ENCODE results near the gene TSPAN2.

Gene TSPAN2

DNA sequence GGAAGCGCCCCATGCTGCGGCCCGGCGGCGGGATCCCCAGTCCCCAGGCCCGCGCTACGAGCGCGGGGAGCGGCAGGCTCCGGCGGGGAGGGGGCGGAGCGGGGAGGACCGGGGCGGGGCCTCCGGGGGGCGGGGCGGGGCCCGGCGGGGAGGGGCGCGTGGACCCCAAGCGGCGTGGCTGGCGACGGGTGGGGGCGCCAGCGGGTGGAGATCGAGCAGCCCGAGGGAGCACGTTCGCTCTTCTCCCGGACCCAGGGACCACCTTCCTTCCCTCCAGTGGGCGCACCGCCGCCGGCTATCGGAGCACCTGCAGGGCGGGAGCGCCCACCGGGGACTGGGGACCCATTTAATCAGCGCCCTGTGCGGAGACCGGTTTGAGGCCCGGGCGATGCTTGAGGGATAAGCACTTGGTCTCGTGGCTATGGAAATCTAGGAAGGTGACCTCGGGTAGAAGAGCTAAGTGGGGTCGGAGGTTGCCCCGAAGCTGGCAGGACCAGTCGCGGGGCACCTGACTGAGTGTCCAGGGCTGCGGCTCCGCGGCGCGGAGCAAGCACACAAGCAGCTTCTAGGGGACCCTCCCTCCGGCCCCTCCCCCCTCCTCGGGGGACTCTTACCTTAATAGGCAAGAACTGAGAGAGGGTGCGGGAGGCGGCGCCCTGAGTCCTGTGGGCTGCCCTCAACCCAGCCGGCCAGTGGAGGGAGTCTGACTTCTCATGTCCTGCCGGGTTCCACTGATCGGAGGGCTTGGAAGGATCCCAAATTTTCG, at the start of gene TSPAN2:
TSPAN2 (minus strand) TSS at position 84 of the 766 bp plus-strand sequence; CDS start at position 13, 71 bp downstream.
- FAIRE-seq (no peak), DNase-seq (ENCODE audit: insufficient read length, low spot score) (no peak)
- TF ChIP-seq POLR2A (IDR thresholded peaks at IDR 0.05; ENCODE audit: low read depth, low read length): no peak

DNA sequence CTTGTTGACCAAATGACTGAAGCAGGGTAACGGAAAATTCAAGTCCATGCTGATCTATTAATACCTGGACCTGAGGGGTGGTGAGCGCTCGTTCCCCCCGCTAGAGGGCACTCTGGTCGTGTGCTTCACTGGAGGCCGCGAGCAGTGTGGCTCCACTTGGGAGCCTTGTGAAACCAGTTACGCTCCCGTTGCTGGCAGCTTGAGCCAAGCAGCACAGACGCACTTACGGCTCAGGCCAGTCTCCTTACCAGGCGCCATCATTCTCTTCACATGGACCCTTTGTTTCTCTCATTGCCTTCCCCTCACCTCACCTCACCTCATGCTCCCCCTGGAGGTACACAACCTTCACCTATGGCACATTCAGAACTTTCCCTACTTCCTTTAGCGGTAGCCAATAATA, 49.7 kb upstream of the TSPAN2 start:
- peak; percentile 72 for DNase-seq (ENCODE audit: insufficient read length, low spot score)
- no peak for TF ChIP-seq POLR2A (IDR thresholded peaks at IDR 0.05; ENCODE audit: low read depth, low read length)
- peak; percentile 50 for FAIRE-seq

DNA sequence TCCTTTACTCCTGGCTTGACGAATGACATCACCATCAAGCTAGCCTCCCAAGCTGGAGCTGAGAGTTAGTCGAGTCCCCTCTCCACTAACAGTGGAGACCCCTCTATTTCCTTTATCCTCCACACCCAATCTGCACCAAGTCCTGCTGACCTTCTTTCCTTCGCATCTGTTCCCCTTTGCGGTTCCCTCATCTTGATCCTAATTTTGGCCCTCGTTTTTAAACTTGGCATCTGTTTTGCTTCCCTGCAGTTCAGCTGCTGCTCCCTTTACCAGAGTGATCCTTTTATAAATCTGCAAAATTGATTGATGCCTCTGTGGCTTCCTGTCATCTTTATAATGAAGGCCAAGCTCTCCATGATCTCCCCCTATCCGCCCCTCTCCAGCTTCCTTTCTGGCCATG, 49.0 kb upstream of the TSPAN2 start:
- DNase-seq (ENCODE audit: insufficient read length, low spot score): no peak
- no peak for TF ChIP-seq POLR2A (IDR thresholded peaks at IDR 0.05; ENCODE audit: low read depth, low read length)
- no peak for FAIRE-seq

DNA sequence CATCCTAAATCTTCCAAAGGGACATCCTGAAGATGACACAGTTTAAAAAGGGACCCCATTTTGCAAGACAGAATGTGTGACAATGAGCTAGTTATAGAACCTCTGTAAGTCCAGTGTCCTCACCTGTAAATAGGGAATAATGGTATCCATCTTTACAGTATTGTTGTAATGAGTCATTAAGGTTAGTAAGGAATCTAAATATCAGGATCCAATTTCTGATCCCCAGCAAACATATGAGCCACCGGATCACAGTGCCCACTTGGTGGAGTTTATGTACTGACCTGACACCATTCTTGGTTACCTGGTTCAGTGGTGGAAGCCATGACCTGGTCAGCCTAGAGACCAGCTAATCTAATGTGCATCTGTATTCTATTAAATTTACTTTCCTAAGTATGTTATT, 47.9 kb upstream of the TSPAN2 start:
- no peak for DNase-seq (ENCODE audit: insufficient read length, low spot score)
- no peak for FAIRE-seq
- TF ChIP-seq POLR2A (IDR thresholded peaks at IDR 0.05; ENCODE audit: low read depth, low read length): no peak

DNA sequence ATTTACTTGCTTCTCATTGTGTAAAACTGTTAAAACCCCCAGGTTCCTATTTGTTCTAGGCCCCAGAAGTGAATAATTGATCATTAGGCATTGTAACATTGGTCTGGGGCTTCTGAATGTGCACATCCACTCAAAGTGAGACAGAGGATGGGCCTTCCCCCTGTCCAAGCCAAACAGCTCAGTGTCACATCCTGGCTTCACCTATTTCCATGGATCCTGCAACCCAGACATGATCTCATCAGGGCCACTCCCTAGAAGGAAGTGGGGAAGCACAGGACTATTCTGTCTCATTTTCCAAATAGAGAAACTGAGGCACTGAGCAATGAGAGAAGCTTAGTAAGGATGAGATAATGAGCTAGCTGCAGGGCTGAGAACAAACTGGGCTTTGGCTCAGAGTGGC, 47.4 kb upstream of the TSPAN2 start:
- no peak for TF ChIP-seq POLR2A (IDR thresholded peaks at IDR 0.05; ENCODE audit: low read depth, low read length)
- DNase-seq (ENCODE audit: insufficient read length, low spot score) (no peak), FAIRE-seq (no peak)

DNA sequence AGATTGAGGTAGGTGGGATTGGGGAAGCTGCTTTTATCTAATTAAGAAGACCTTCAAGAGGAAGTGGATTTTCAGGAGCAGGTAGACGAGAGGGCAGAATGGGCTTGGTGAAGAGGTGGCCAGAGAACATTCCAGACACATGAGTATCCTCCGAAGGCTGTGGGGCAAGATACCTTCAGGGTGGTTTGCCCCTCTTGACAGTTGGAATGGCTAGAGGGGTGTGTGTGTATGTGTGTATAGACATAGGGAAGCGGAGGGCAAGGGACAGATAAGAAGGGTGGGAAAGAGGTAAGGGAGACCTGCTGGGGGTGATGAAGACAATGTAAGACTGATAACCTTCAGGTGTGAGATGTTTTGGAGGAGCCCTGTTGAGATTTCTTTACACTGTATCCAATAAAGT, 46.8 kb upstream of the TSPAN2 start:
- FAIRE-seq: no peak
- no peak for DNase-seq (ENCODE audit: insufficient read length, low spot score)
- TF ChIP-seq POLR2A (IDR thresholded peaks at IDR 0.05; ENCODE audit: low read depth, low read length): no peak

DNA sequence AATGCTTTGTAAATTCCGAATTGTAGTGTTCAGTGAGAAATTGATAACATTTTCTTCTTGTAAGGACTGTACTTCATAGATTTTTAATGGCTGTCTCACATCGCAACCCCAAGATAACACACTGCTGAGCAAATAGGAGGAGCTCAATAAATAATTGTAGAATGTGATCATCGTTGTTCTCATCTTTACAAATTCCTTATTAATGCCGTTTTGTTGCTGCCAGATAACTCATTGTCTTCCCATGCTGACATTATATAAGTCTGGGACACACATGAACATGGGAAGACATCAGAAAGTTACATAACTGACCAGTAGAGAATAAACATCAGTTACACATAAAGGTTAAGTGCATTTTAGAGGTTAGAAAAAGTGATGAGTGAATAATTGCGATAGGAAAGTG, 46.4 kb upstream of the TSPAN2 start:
- DNase-seq (ENCODE audit: insufficient read length, low spot score) (no peak), FAIRE-seq (no peak)
- TF ChIP-seq POLR2A (IDR thresholded peaks at IDR 0.05; ENCODE audit: low read depth, low read length): no peak

DNA sequence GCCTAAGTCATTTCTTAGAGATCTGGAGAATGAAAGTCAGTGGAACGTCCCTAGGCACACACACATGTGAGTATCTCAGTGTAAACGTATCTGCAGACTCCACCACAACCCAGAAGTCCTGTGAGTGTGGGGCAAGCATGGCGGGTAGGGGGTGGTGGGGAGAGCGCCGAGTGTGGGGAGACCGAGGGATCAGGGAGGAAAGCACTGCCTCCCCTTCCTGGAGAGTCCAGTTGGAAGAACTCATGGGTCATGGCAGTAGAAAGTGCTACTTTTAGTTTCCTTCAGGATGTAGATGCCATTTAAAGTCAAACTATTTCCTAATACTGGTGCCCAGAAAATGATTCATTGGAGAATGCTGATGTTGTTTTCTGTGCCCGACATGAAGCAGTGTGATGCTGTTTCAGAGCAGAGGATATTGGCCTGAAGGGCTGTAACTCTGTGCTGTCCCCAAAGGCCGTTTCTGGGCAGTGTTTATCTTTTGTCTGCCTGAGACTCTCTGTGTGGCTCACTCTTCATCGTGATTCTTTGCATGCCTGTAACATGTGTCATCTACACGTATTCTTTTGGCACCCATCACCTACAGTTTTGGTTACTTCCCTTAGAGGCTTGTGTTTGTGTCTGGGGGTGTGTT, 45.7 kb upstream of the TSPAN2 start:
- FAIRE-seq (no peak), DNase-seq (ENCODE audit: insufficient read length, low spot score) (peak; percentile 66)
- no peak for TF ChIP-seq POLR2A (IDR thresholded peaks at IDR 0.05; ENCODE audit: low read depth, low read length)

DNA sequence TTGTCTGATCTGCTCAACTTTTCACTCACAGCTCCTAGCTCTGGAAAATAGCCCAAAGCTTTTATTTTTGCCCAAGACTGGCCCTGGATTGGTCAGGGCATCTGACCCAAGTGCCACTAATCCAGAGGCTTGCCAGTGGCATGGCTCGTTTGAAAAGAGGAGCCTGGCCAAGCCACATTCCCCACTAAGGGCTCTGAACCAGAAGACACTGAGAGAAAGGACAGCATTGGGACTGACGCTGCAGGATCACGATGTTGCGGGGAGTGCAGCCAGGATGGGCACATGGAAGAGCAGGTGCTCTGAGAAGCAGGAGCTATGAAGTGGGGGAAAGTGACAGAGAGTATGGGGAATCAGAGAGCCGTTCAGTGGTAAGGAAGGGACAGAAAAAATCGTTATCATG, 44.9 kb upstream of the TSPAN2 start:
- no peak for FAIRE-seq
- no peak for DNase-seq (ENCODE audit: insufficient read length, low spot score)
- no peak for TF ChIP-seq POLR2A (IDR thresholded peaks at IDR 0.05; ENCODE audit: low read depth, low read length)

DNA sequence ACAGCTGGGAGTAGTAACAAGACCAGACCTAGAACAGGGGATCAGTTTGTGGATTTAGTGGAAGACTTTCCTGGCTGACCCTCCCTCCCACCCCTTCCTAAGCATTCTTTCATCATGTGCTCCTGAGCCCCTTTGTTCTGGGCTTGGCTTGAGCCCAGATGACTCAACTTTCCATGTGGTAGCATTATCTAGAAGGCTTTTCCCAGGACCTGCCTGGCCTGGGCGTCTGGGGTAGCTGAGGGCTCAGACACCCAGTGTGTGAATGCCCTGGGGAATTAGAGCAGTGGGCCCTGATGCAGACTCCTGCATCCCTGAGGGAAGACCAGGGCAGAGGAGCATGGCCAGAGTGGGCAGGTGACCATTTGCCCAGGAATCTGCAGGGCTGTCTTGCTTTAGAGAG, 44.1 kb upstream of the TSPAN2 start:
- FAIRE-seq (no peak), DNase-seq (ENCODE audit: insufficient read length, low spot score) (no peak)

DNA sequence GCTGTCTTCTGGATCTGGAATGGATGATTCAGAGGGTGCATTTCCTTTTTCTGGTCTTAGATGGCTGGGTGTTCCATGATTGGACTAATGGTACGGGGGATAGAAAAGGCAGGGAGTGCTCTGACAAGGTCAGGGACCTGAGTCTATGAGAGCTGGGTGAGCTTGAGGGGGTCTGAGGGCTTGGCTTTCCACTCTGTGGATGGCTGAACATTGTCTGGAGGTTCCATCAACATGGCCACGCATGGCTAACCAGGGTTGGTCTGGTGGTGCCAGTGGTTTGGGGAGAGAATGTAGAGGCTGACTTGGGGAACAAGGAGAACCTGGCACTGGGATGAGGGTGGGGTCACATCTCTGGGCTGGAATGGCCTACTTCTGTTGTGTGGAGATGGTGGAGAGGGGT, 41.5 kb upstream of the TSPAN2 start:
- TF ChIP-seq POLR2A (IDR thresholded peaks at IDR 0.05; ENCODE audit: low read depth, low read length): no peak
- DNase-seq (ENCODE audit: insufficient read length, low spot score) (no peak), FAIRE-seq (no peak)

More for the DNA sequence above, 44.1 kb upstream of the TSPAN2 start:
- no peak for TF ChIP-seq POLR2A (IDR thresholded peaks at IDR 0.05; ENCODE audit: low read depth, low read length)

DNA sequence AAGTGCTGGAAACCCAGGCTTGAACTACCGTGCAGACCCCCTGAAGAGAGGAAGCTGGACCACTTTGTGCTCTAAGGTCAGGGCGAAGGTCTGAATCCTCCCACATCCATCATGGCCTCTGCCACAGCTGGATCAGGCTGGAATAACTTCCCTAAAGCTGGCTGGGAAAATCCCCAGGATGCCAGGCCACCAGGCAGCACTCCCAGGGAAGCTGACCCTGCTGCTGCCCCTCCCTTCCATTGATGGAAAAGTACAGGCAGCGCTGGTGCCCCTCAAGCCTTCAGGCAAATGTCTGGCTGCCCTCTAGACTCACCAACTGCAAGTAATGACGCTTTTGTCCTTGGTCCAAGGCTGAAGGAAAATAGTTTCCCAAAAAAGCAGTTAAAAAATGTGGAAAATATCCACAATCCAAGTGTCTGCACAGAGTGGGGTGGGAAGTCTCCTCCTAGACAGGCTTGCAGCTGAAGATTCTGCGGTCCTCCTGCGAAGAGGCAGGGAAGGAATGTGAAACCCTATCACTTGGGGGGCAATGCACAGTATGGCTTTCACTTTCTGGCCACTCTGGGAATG, 39.9 kb upstream of the TSPAN2 start:
- DNase-seq (ENCODE audit: insufficient read length, low spot score) (no peak), FAIRE-seq (no peak)
- no peak for TF ChIP-seq POLR2A (IDR thresholded peaks at IDR 0.05; ENCODE audit: low read depth, low read length)

DNA sequence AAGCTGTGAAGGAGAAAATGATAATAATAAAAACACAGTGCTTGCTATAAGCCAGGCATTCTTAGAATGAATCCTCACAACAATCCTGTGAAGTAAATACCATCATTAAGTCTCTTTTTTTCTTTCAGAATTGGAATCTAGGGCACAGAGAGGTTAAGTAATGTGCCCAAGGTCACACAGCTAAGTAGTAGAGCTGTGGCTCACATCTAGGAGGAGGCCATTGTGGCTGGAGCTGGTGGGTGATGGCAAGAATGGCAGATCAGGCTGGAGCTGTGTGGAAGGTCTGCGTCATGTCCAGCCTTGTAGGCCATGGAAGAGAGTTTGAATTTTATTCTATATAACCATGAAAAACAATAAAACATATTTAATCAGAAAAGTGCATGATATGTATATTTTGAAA, 38.2 kb upstream of the TSPAN2 start:
- TF ChIP-seq POLR2A (IDR thresholded peaks at IDR 0.05; ENCODE audit: low read depth, low read length): no peak
- DNase-seq (ENCODE audit: insufficient read length, low spot score) (no peak), FAIRE-seq (no peak)

DNA sequence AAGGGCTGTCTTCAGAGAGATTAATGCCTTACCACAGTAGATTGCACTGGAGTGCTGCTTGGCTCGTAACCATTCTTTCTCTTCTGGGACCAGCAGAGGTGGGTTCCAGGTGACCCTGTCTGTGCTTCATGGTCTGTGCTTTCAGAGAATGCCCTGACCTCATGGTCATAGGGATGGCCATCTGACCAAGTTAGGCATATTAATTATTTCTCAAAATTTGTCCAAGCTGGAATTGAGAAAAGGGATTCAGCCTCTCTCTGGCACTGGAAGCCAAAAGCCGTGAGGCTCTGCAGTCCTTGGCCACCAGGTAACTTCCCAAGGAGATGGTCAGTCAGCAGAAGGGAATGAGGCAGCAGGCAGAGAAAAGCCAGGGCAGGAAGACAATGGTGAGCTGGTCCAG, 37.2 kb upstream of the TSPAN2 start:
- DNase-seq (ENCODE audit: insufficient read length, low spot score): no peak
- FAIRE-seq: no peak
- no peak for TF ChIP-seq POLR2A (IDR thresholded peaks at IDR 0.05; ENCODE audit: low read depth, low read length)

DNA sequence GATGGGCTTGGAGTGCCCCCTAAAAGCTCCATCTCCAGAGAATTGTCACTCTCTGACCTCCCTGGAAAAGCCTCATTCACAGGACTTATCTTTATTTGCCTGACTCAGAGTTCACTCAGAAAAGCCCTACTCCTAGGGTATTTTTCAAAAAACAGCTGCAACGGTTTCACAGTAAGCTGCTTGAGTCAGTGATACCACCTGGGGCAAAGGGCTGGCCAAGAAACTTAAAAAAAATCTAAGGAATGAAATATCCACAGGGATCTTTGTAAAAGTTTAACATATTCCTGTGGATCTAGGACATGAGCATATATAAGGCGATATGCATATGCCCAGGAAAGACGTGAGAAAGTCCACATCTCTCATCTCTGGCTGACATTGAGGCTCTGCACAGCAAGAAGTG, 33.8 kb upstream of the TSPAN2 start:
- no peak for TF ChIP-seq POLR2A (IDR thresholded peaks at IDR 0.05; ENCODE audit: low read depth, low read length)
- no peak for FAIRE-seq
- no peak for DNase-seq (ENCODE audit: insufficient read length, low spot score)

Measured in H54 (cell line).